ENCODE measurements around the gene C22orf31. TPM values are rescaled to one million over a fixed set of nuclear protein-coding genes. Genes with fewer than 3 reads are reported as not detected.
A peak's percentile ranks its signal among the peaks of the same experiment; 100 is the strongest.

Gene C22orf31
- total RNA-seq, 1 donor from 2014 or later: 0.41 TPM

GRCh38 chr22:29082826-29083545 lies 21.4 kb upstream of the C22orf31 start:
- FAIRE-seq: no peak

GRCh38 chr22:29081517-29082236 lies 20.0 kb upstream of the C22orf31 start:
- FAIRE-seq (no peak), DNase-seq (ENCODE audit: low spot score in 2 of 2) (no peak)

More at GRCh38 chr22:29082826-29083545, 21.4 kb upstream of the C22orf31 start:
- DNase-seq (ENCODE audit: low spot score in 2 of 2): no peak

GRCh38 chr22:29080106-29080975 lies 18.7 kb upstream of the C22orf31 start:
- FAIRE-seq (no peak), DNase-seq (ENCODE audit: low spot score in 2 of 2) (no peak)

GRCh38 chr22:29079218-29079901 lies 17.7 kb upstream of the C22orf31 start:
- DNase-seq (ENCODE audit: low spot score in 2 of 2) (no peak), FAIRE-seq (no peak)

- DNase-seq (ENCODE audit: low spot score in 2 of 2) (no peak), FAIRE-seq (no peak)
Observed at GRCh38 chr22:29078869-29079207, 17.2 kb upstream of the C22orf31 start.

GRCh38 chr22:29078036-29078868 lies 16.6 kb upstream of the C22orf31 start:
- FAIRE-seq: no peak
- DNase-seq (ENCODE audit: low spot score in 2 of 2): no peak

- no peak for FAIRE-seq
- no peak for DNase-seq (ENCODE audit: low spot score in 2 of 2)
Observed at GRCh38 chr22:29074276-29074772, 12.7 kb upstream of the C22orf31 start.

- FAIRE-seq (no peak), DNase-seq (ENCODE audit: low spot score in 2 of 2) (peak in 1 of 2 donors; percentile 54)
Observed at GRCh38 chr22:29073618-29074275, 12.1 kb upstream of the C22orf31 start.

GRCh38 chr22:29072979-29073617 lies 11.5 kb upstream of the C22orf31 start, which contains the start of gene KREMEN1:
Gene KREMEN1 (plus strand): TSS chr22:29073035. CDS start chr22:29073131, 96 bp downstream.
- DNase-seq (ENCODE audit: low spot score in 2 of 2): no peak

GRCh38 chr22:29072193-29072978 lies 10.8 kb upstream of the C22orf31 start:
- no peak for FAIRE-seq
- peak; percentile 90 to 95 for DNase-seq (ENCODE audit: low spot score in 2 of 2)

More at GRCh38 chr22:29072979-29073617, 11.5 kb upstream of the C22orf31 start, which contains the start of gene KREMEN1:
- no peak for FAIRE-seq

- DNase-seq (ENCODE audit: low spot score in 2 of 2): no peak
- no peak for FAIRE-seq
Observed at GRCh38 chr22:29071261-29072045, 9.8 kb upstream of the C22orf31 start.

GRCh38 chr22:29070490-29070889 lies 8.9 kb upstream of the C22orf31 start:
- no peak for DNase-seq (ENCODE audit: low spot score in 2 of 2)
- FAIRE-seq: no peak

- DNase-seq (ENCODE audit: low spot score in 2 of 2): no peak
- FAIRE-seq: no peak
Observed at GRCh38 chr22:29069463-29069862, 7.8 kb upstream of the C22orf31 start.

- FAIRE-seq (no peak), DNase-seq (ENCODE audit: low spot score in 2 of 2) (no peak)
Observed at GRCh38 chr22:29065468-29066190, 4.0 kb upstream of the C22orf31 start.

- DNase-seq (ENCODE audit: low spot score in 2 of 2) (no peak), FAIRE-seq (no peak)
Observed at GRCh38 chr22:29062286-29062821, 723 bp upstream of the C22orf31 start.

GRCh38 chr22:29060931-29061330 lies 700 bp downstream of the C22orf31 start:
- no peak for DNase-seq (ENCODE audit: low spot score in 2 of 2)
- no peak for FAIRE-seq

All from frontal cortex (tissue), 4 donors.